Spleen (tissue), 7 donors: Measurements from ENCODE around the gene ATE1.

Experiments used
- POLR2A ChIP-seq, 3 donors: fragments of 450-650 bp; IDR thresholded peaks; one replicate each; pipeline ENCODE4 v1.5.1; 2017; ENCODE audit warnings: antibody characterized with exemption in 3 of 3, mild to moderate bottlenecking in 1 of 3
- TF ChIP-seq, protein P1 (sequence below), 11 experiments: fragments of 200-600 bp in 7 of 11; fragments of 450-650 bp in 4 of 11; sonication (generic) in 4 of 11; IDR thresholded peaks in 8 of 11; conservative IDR thresholded peaks in 3 of 11; 1 replicate in 7 of 11; 2 replicates in 4 of 11; pipeline versions ENCODE4 v1.4.0 to v1.8.0; 2016 to 2021; ENCODE audit warnings: antibody characterized with exemption in 11 of 11, inconsistent platforms in 4 of 11, mild to moderate bottlenecking in 1 of 11
- donor health status: DM: no; HTN: no; CAD: no; lungs with moderate emphysema.
- donor health status: DM: no; HTN: no; CAD: no.
- donor health status: DM: no; HTN: no; CAD: no.

DNA sequence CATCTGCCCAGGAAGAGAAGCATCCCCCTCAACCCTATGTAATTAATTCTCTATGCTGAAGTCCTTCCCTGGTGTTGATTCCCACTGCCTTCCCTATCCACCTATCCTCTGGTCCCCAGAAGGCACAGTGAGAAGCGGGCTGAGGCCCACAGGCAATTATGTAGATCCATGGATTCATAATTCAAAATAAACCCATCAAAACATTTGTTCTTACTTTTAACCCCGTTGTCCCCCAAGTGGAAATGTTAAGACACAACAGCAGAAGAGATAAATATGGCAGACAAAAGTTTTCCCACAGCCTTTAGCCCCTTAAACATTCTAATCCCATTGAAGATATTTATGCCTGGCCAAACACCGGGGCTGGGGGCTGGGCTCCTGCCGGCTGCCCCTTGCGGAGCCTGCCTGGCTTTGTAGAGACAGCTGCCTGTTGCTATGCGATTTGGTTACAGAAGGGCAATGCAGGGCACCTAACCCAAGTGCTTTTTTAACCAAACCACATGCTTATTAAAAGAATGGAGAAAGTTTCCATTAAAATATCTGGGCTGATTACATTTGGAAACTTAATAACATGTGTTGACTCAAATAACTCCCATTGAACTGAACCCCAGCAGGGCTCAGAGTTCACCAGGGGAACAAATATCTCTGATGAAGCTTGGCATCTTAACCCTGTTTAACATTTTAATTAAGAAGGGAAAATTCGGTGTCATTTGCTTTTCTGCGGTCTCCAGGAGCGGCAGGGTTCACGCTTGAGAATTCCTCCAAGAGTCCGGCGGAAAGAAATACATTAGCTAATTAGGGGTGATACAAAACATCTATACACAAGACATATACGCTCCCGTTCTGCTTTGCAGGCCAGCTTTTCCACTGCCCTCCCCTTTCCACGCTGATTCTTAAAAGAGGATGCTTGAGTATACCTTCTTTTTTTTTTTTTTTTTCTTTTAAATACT is 218.8 kb downstream of the ATE1 start:
- no peak for TF ChIP-seq POLR2A (IDR thresholded peaks at IDR 0.05)
- TF ChIP-seq, protein P1, sequence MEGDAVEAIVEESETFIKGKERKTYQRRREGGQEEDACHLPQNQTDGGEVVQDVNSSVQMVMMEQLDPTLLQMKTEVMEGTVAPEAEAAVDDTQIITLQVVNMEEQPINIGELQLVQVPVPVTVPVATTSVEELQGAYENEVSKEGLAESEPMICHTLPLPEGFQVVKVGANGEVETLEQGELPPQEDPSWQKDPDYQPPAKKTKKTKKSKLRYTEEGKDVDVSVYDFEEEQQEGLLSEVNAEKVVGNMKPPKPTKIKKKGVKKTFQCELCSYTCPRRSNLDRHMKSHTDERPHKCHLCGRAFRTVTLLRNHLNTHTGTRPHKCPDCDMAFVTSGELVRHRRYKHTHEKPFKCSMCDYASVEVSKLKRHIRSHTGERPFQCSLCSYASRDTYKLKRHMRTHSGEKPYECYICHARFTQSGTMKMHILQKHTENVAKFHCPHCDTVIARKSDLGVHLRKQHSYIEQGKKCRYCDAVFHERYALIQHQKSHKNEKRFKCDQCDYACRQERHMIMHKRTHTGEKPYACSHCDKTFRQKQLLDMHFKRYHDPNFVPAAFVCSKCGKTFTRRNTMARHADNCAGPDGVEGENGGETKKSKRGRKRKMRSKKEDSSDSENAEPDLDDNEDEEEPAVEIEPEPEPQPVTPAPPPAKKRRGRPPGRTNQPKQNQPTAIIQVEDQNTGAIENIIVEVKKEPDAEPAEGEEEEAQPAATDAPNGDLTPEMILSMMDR (IDR thresholded peaks at IDR 0.05 in 8 of 11, conservative IDR thresholded peaks at IDR 0.05 in 3 of 11), result no peak
